Stimulated activated naive CD8-positive, alpha-beta T cell treated with anti-CD3 and anti-CD28 coated beads, Interleukin-15, Interleukin-2, amounts not matched to agents 100 ng/mL and 50 ng/mL, for 24 hours (primary cell): Measurements from ENCODE around the gene SEMA4D.

Experiments used
- H3K27ac Mint-ChIP-seq: one replicate; pipeline ENCODE4 v1.8.0; 2021; ENCODE audit warnings: mild to moderate bottlenecking, mixed read lengths
- H3K27me3 Mint-ChIP-seq: one replicate; pipeline ENCODE4 v1.8.0; 2021; ENCODE audit warnings: mixed read lengths
- H3K36me3 Mint-ChIP-seq: one replicate; pipeline ENCODE4 v1.8.0; 2021; ENCODE audit warnings: low read depth, mixed read lengths
- H3K4me1 Mint-ChIP-seq: one replicate; pipeline ENCODE4 v1.8.0; 2021; ENCODE audit warnings: low read depth, mixed read lengths
- H3K4me3 Mint-ChIP-seq: one replicate; pipeline ENCODE4 v1.8.0; 2021; ENCODE audit warnings: mild to moderate bottlenecking, mixed read lengths
- H3K9me3 Mint-ChIP-seq: one replicate; pipeline ENCODE4 v1.8.0; 2021; ENCODE audit warnings: mixed read lengths

SEMA4D gene

GRCh38 chr9:89359751-89360261 is 138.1 kb downstream of the SEMA4D start:
- Mint-ChIP-seq H3K9me3 (no peaks in the 10 kb centered on the region), H3K27me3 (no peaks in the 10 kb centered on the region), H3K27ac (peak overlapping the region; percentile 34), H3K36me3 (peaks cover 57% of the 10 kb centered on the region), H3K4me1 (peaks cover 3% of the 10 kb centered on the region), H3K4me3 (no peak overlapping the region)

- Mint-ChIP-seq H3K27me3 (no peaks in the 10 kb centered on the region), H3K4me1 (peaks cover 3% of the 10 kb centered on the region), H3K4me3 (no peak overlapping the region), H3K36me3 (peaks cover 65% of the 10 kb centered on the region), H3K27ac (no peak overlapping the region), H3K9me3 (no peaks in the 10 kb centered on the region)
Observed at GRCh38 chr9:89358985-89359384, 138.9 kb downstream of the SEMA4D start.

- no peak overlapping the region for H3K4me3 Mint-ChIP-seq
- peaks cover 71% of the 10 kb centered on the region for H3K36me3 Mint-ChIP-seq
- no peaks in the 10 kb centered on the region for H3K27me3 Mint-ChIP-seq
- no peak overlapping the region for H3K27ac Mint-ChIP-seq
- H3K9me3 Mint-ChIP-seq: no peaks in the 10 kb centered on the region
- H3K4me1 Mint-ChIP-seq: peaks cover 3% of the 10 kb centered on the region
Observed at GRCh38 chr9:89358376-89358916, 139.5 kb downstream of the SEMA4D start.

- Mint-ChIP-seq H3K9me3 (no peaks in the 10 kb centered on the region), H3K36me3 (peaks cover 71% of the 10 kb centered on the region), H3K4me1 (peaks cover 6% of the 10 kb centered on the region), H3K27me3 (no peaks in the 10 kb centered on the region), H3K27ac (peak overlapping the region; percentile 71), H3K4me3 (no peak overlapping the region)
Observed at GRCh38 chr9:89357331-89358197, 140.3 kb downstream of the SEMA4D start.

- Mint-ChIP-seq H3K27ac (peak overlapping the region; percentile 15), H3K27me3 (no peaks in the 10 kb centered on the region), H3K36me3 (peaks cover 78% of the 10 kb centered on the region), H3K4me1 (peaks cover 14% of the 10 kb centered on the region), H3K9me3 (no peaks in the 10 kb centered on the region), H3K4me3 (no peak overlapping the region)
Observed at GRCh38 chr9:89356782-89357181, 141.1 kb downstream of the SEMA4D start.

- Mint-ChIP-seq H3K27ac (no peak overlapping the region), H3K4me3 (no peak overlapping the region), H3K27me3 (no peaks in the 10 kb centered on the region), H3K9me3 (no peaks in the 10 kb centered on the region), H3K36me3 (peaks cover 76% of the 10 kb centered on the region), H3K4me1 (peaks cover 21% of the 10 kb centered on the region)
Observed at GRCh38 chr9:89354471-89354870, 143.4 kb downstream of the SEMA4D start.

GRCh38 chr9:89353989-89354388 is 143.9 kb downstream of the SEMA4D start:
- H3K9me3 Mint-ChIP-seq: no peaks in the 10 kb centered on the region
- H3K36me3 Mint-ChIP-seq: peaks cover 76% of the 10 kb centered on the region
- H3K27me3 Mint-ChIP-seq: no peaks in the 10 kb centered on the region
- H3K4me1 Mint-ChIP-seq: peaks cover 21% of the 10 kb centered on the region
- H3K4me3 Mint-ChIP-seq: no peak overlapping the region
- no peak overlapping the region for H3K27ac Mint-ChIP-seq

- Mint-ChIP-seq H3K9me3 (no peaks in the 10 kb centered on the region), H3K27me3 (no peaks in the 10 kb centered on the region), H3K36me3 (peaks cover 79% of the 10 kb centered on the region), H3K27ac (peak overlapping the region; percentile 57), H3K4me3 (no peak overlapping the region), H3K4me1 (peaks cover 21% of the 10 kb centered on the region)
Observed at GRCh38 chr9:89352874-89353649, 144.9 kb downstream of the SEMA4D start.

- H3K36me3 Mint-ChIP-seq: peaks cover 83% of the 10 kb centered on the region
- peak overlapping the region; percentile 57 for H3K27ac Mint-ChIP-seq
- no peaks in the 10 kb centered on the region for H3K9me3 Mint-ChIP-seq
- H3K4me1 Mint-ChIP-seq: peaks cover 21% of the 10 kb centered on the region
- H3K27me3 Mint-ChIP-seq: no peaks in the 10 kb centered on the region
- H3K4me3 Mint-ChIP-seq: no peak overlapping the region
Observed at GRCh38 chr9:89352451-89352850, 145.5 kb downstream of the SEMA4D start.

GRCh38 chr9:89351584-89352300 is 146.2 kb downstream of the SEMA4D start:
- peaks cover 84% of the 10 kb centered on the region for H3K36me3 Mint-ChIP-seq
- H3K4me3 Mint-ChIP-seq: no peak overlapping the region

GRCh38 chr9:89350988-89351557 is 146.8 kb downstream of the SEMA4D start:
- Mint-ChIP-seq H3K27ac (no peak overlapping the region), H3K4me3 (no peak overlapping the region), H3K9me3 (no peaks in the 10 kb centered on the region), H3K4me1 (peaks cover 18% of the 10 kb centered on the region), H3K36me3 (peaks cover 86% of the 10 kb centered on the region), H3K27me3 (no peaks in the 10 kb centered on the region)

More at GRCh38 chr9:89351584-89352300, 146.2 kb downstream of the SEMA4D start:
- H3K4me1 Mint-ChIP-seq: peaks cover 18% of the 10 kb centered on the region
- H3K27ac Mint-ChIP-seq: peak overlapping the region; percentile 32
- no peaks in the 10 kb centered on the region for H3K9me3 Mint-ChIP-seq
- H3K27me3 Mint-ChIP-seq: no peaks in the 10 kb centered on the region

GRCh38 chr9:89349607-89350006 is 148.3 kb downstream of the SEMA4D start:
- Mint-ChIP-seq H3K4me3 (no peak overlapping the region), H3K36me3 (peaks cover 86% of the 10 kb centered on the region), H3K27ac (no peak overlapping the region), H3K27me3 (no peaks in the 10 kb centered on the region), H3K9me3 (no peaks in the 10 kb centered on the region), H3K4me1 (peaks cover 29% of the 10 kb centered on the region)

GRCh38 chr9:89347651-89348050 is 150.3 kb downstream of the SEMA4D start:
- H3K4me3 Mint-ChIP-seq: no peak overlapping the region
- H3K27ac Mint-ChIP-seq: no peak overlapping the region
- H3K27me3 Mint-ChIP-seq: no peaks in the 10 kb centered on the region
- H3K36me3 Mint-ChIP-seq: peaks cover 93% of the 10 kb centered on the region
- H3K4me1 Mint-ChIP-seq: peaks cover 43% of the 10 kb centered on the region
- no peaks in the 10 kb centered on the region for H3K9me3 Mint-ChIP-seq

- H3K27ac Mint-ChIP-seq: no peak overlapping the region
- no peak overlapping the region for H3K4me3 Mint-ChIP-seq
- no peaks in the 10 kb centered on the region for H3K9me3 Mint-ChIP-seq
- H3K36me3 Mint-ChIP-seq: peaks cover 96% of the 10 kb centered on the region
- H3K4me1 Mint-ChIP-seq: peaks cover 34% of the 10 kb centered on the region
- no peaks in the 10 kb centered on the region for H3K27me3 Mint-ChIP-seq
Observed at GRCh38 chr9:89346696-89347095, 151.2 kb downstream of the SEMA4D start.
